GDM1 (cell line): ENCODE measurements around the gene UCN.

Experiments
- DNase-seq: peaks from one replicate; lab custom pipeline; 2025; lab: John Stamatoyannopoulos, UW

The UCN gene

GRCh38 chr2:27261241-27261925 lies 46.9 kb downstream of the UCN start:
- no peak for DNase-seq

GRCh38 chr2:27258051-27258450 lies 50.2 kb downstream of the UCN start:
- DNase-seq: no peak
